GM10266 (cell line): ENCODE data around the gene PRC1.
A peak's percentile ranks its signal among the peaks of the same experiment; 100 is the strongest.
"Not testable (repeated sequence)": the region's sequence is repeated elsewhere in the genome, so short reads cannot be mapped to it uniquely, and the experiment has no call there.

Experiments used
- DNase-seq: peaks from one replicate; pipeline ENCODE4 v3.0.0; 2012; ENCODE audit errors: extremely low spot score
- TF ChIP-seq, protein P1 (sequence below): IDR thresholded peaks from 2 replicates; pipeline ENCODE4 v1.5.1; 2012; ENCODE audit warnings: mild to moderate bottlenecking, low read depth; ENCODE audit not compliant: control insufficient read depth, insufficient read depth; ENCODE audit errors: missing control alignments

PRC1 gene

DNA sequence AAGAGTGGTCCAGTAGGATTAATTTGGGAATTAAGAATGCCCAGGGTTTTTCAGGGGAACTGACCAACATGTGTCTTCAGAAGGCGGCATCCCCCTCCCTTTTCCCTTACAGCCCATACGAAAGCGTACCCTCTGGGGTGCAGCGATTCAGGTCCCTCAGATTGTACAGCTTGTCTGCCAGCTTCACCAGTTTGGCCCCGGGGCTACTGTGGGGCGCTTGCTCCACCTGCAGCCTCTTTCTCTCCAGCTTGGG, 62.8 kb downstream of the PRC1 start:
- no peak for DNase-seq
- TF ChIP-seq, protein P1, sequence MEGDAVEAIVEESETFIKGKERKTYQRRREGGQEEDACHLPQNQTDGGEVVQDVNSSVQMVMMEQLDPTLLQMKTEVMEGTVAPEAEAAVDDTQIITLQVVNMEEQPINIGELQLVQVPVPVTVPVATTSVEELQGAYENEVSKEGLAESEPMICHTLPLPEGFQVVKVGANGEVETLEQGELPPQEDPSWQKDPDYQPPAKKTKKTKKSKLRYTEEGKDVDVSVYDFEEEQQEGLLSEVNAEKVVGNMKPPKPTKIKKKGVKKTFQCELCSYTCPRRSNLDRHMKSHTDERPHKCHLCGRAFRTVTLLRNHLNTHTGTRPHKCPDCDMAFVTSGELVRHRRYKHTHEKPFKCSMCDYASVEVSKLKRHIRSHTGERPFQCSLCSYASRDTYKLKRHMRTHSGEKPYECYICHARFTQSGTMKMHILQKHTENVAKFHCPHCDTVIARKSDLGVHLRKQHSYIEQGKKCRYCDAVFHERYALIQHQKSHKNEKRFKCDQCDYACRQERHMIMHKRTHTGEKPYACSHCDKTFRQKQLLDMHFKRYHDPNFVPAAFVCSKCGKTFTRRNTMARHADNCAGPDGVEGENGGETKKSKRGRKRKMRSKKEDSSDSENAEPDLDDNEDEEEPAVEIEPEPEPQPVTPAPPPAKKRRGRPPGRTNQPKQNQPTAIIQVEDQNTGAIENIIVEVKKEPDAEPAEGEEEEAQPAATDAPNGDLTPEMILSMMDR, result no peak

DNA sequence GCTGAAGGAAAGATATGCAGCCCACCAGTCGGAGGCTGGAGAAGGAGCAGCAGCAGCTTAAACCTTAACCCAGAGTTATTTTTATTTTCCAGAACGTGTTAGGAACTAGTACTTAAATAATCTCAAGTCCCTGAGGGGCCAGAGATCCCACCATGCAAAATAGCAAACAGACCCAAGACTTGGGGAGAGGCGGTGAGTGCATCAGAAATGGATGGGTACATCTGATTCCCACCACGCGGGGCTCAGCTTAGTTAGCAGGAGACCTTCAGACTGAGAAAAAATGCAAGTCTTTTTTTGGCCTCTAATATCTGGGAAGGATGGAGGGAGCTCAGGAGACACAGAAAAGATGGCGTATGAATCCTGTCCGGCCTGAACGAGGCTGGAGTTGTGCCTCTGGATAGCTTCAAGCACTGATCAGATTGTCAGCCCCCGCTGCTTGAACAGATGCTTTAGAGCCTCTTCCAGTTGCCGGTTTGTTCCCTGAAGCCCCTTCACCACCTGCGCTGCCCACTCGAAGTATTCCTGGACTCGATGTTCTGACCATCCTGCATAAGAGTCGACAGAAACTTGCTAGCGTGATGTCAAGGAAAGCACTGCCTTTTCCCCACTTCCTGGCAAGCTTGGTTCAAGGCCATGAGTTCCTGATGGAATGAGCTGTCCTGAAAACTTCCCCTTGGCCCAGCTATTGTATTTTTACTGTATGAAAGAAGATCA, 63.3 kb downstream of the PRC1 start:
- TF ChIP-seq, protein P1, result no peak
- no peak for DNase-seq

DNA sequence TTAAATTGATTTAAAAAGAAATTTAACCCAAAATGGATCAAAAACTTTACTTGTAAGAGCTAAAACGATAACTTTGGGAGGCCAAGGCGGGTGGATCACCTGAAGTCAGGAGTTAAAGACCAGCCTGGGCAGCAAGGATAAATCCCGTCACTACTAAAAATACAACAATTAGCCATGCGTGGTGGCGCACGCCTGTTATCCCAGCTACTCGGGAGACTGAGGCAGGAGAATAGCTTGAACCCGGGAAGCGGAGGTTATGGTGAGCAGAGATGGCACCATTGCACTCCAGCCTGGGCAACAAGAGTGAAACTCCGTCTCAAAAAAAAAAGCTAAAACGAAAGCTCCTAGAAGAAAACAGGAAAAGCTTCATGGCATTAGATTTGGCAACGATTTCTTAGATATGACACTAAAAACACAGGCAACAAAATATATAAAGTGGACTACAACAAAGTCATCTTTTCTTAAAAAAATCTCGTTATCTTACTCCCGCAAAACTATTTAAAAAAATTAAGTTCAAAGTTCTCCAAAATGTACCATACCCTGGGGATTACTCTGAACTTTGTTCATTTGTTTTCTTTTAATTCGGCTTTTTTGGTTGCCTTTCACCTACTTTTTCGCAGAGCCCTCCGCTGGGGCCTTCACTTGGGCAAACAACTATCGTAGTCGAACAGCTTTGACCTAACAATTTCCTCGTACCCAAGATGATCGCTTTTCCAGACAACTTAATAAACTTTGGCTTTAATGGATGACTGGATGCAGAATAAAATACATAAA, 64.9 kb downstream of the PRC1 start:
- TF ChIP-seq, protein P1, result no peak
- DNase-seq, result no peak

DNA sequence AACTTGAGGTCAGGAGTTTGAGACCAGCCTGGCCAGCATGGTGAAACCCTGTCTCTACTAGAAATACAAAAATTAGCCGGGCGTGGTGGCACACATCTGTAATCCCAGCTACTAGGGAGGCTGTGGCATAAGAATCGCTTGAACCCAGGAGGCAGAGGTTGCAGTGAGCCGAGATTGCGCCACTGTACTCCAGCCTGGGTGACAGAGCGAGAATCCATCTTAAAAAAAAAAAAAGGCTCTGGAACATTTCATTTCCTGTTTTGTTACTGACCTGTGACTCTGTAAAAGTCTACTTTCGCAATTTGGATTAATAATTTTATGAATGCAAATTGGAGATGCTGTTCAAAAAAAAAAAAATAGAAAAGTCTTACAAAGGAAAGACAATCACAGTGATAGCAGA, 66.2 kb downstream of the PRC1 start:
- not testable (repeated sequence) for DNase-seq

DNA sequence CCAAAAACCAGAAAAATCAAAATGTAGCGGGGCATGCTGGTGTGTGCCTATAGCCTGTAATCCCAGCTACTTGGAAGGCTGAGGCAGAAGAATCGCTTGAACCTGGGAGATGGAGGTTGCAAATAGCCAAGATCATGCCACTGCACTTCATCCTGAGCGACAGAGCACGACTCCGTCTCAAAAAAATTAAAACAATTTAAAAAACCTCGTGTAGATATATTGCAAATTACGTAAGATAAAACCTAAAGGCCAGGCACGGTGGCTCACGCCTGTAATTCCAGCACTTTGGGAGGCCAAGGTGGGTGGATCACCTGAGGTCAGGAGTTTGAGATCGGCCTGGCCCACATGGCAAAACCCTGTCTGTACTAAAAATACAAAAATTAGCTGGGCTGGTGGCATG, 67.6 kb downstream of the PRC1 start:
- DNase-seq, result not testable (repeated sequence)

DNA sequence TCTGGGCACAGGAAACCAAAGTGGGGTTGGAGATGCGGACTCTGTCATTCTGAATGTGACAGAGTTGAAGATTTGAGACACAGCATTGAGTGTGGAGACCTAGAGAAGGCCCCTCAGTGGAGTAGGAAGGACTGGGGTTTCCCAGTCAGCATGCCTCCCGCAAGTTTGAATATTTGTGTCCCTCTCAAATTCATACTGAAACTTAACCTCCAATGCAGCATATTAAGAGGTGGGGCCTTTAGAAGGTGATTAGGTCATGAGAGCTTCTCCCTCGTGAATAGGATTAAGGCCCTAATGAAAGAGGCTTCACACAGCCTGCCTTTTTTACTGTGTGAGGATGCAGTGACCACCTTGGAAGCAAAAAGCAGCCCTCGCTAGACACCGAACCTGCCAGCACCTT, 70.0 kb downstream of the PRC1 start:
- peak; percentile 79 for DNase-seq
- TF ChIP-seq, protein P1, result no peak

DNA sequence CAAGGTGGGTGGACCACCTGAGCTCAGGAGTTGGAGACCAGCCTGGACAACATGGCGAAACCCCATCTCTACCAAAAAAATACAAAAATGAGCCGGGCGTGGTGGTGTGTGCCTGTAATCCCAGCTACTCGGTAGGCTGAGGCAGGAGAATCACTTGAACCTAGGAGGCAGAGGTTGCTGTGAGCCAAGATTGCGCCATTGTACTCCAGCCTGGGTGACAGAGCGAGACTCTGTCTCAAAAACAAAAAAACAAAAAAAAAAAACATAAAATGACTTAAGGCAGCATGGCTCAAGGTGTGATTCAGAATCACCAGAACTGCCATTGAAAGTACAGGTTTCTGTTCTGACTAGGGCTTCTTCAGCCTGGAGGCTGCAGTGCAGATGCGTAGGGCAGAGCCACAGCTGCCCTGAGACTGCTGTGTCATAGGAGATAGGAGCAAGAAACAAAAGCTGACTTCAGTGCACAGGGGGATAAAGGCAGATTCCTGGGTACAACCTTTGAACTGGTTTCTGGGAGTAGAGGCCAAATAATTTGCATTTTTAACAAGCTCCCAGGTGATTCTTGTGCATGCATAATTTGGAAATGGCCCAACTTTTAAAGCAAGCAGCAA, 71.5 kb downstream of the PRC1 start:
- peak; percentile 74 for DNase-seq

DNA sequence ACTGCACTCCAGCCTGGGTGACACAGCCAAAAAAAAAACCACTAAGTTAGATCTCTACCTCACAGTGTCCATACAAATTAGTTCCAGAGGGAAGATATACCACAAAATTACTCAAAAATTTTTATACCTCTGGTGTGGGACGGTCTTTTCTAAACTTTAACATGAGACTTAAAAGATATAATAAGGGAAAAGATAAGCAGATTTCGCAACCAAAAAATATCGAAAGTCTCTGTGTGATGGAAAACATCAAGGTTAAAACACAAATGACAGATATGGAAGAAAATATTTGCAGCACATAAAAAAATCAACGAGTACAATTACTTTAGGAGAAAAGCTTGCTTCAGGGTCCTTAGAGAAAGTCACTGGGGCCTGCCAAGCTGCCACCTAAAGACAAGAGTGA, 72.4 kb downstream of the PRC1 start:
- TF ChIP-seq, protein P1, result no peak

DNA sequence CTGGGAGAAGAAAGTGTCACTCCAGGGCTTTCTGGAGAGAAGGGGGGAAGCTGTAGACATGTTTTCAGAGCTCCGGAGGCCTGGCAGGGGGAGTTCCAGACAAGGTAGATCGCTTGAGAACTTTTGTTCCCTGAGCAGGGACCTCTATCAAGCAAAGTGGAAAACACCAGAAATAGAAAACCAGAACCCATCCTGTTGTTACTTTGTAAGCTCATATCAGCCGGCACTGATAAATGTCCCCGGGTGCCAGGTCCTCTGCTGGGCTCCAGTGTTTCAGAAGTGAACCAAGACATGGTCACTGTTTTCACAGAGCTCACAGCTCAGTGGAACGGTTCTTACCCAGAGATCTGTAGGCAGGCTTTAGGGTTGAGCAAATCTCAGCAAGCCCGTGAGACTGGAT, 75.5 kb downstream of the PRC1 start:
- no peak for DNase-seq
- TF ChIP-seq, protein P1, result no peak

More for the DNA sequence above, 72.4 kb downstream of the PRC1 start:
- no peak for DNase-seq
